HepG2 (cell line): ENCODE data around the gene UNC93A. TPM values are rescaled to one million over a fixed set of nuclear protein-coding genes. Genes with fewer than 3 reads are reported as not detected.

ENCODE experiments used
- CREBL2 ChIP-seq: sonication (generic); formaldehyde crosslinking; IDR thresholded peaks from 2 replicates; pipeline ENCODE4 v1.8.1; 2023; ENCODE audit warnings: missing genetic modification reagents, mild to moderate bottlenecking, borderline replicate concordance
- GPBP1L1 ChIP-seq: sonication (generic); formaldehyde crosslinking; IDR thresholded peaks from 2 replicates; pipeline ENCODE4 v1.5.0; 2020; ENCODE audit warnings: mild to moderate bottlenecking, missing genetic modification reagents
- HNRNPL ChIP-seq: fragments of 200-400 bp; formaldehyde crosslinking; IDR thresholded peaks from 2 replicates; pipeline ENCODE4 v1.6.1; 2017; ENCODE audit warnings: mild to moderate bottlenecking, low read depth, low read length
- MBNL3 ChIP-seq: fragments of 250-450 bp; sonication (Bioruptor Pico); conservative IDR thresholded peaks from 2 replicates; pipeline ENCODE4 v1.8.0; 2022; ENCODE audit warnings: mild to moderate bottlenecking, inconsistent platforms
- NFATC3 ChIP-seq: sonication (generic); formaldehyde crosslinking; IDR thresholded peaks from 2 replicates; pipeline ENCODE4 v1.5.1; 2020; ENCODE audit warnings: mild to moderate bottlenecking, missing genetic modification reagents
- SMAD9 ChIP-seq: sonication (generic); formaldehyde crosslinking; IDR thresholded peaks from 2 replicates; pipeline ENCODE4 v1.5.1; 2020; ENCODE audit warnings: mild to moderate bottlenecking, missing genetic modification reagents
- SP5 ChIP-seq: IDR thresholded peaks from 2 replicates; pipeline ENCODE4 v1.6.1; 2016; ENCODE audit warnings: low read depth, borderline replicate concordance
- THAP8 ChIP-seq: sonication (generic); formaldehyde crosslinking; IDR thresholded peaks from 2 replicates; pipeline ENCODE4 v1.5.1; 2020; ENCODE audit warnings: missing genetic modification reagents, mild to moderate bottlenecking, borderline replicate concordance
- ZC3H13 ChIP-seq: sonication (generic); formaldehyde crosslinking; IDR thresholded peaks from 2 replicates; pipeline ENCODE4 v1.8.1; 2023; ENCODE audit warnings: mild to moderate bottlenecking, missing genetic modification reagents, moderate library complexity
- ZFP37 ChIP-seq: sonication (generic); formaldehyde crosslinking; IDR thresholded peaks from 2 replicates; pipeline ENCODE4 v1.4.0; 2020; ENCODE audit warnings: missing genetic modification reagents, borderline replicate concordance
- ZHX2 ChIP-seq, 2 experiments: sonication (generic) in 1 of 2; formaldehyde crosslinking in 1 of 2; IDR thresholded peaks; 2 replicates each; pipeline versions ENCODE4 v1.6.1 to v1.9.0; 2014 to 2022; ENCODE audit warnings: antibody characterized with exemption in 1 of 2, borderline replicate concordance in 1 of 2, inconsistent platforms in 1 of 2, low read depth in 1 of 2, missing genetic modification reagents in 1 of 2
- ZNF335 ChIP-seq: sonication (generic); formaldehyde crosslinking; IDR thresholded peaks from 2 replicates; pipeline ENCODE4 v1.4.0; 2020; ENCODE audit warnings: missing genetic modification reagents
- ZNF468 ChIP-seq: sonication (generic); formaldehyde crosslinking; IDR thresholded peaks from 2 replicates; pipeline ENCODE4 v1.8.0; 2022; ENCODE audit warnings: mild to moderate bottlenecking, moderate library complexity, missing genetic modification reagents
- ZNF503 ChIP-seq: sonication (generic); formaldehyde crosslinking; IDR thresholded peaks from 2 replicates; pipeline ENCODE4 v1.4.0; 2020; ENCODE audit warnings: missing genetic modification reagents
- ZNF549 ChIP-seq: sonication (generic); formaldehyde crosslinking; IDR thresholded peaks from 2 replicates; pipeline ENCODE4 v1.5.0; 2020; ENCODE audit warnings: missing genetic modification reagents
- ZNF570 ChIP-seq: sonication (generic); formaldehyde crosslinking; IDR thresholded peaks from 2 replicates; pipeline ENCODE4 v1.4.0; 2020; ENCODE audit warnings: mild to moderate bottlenecking, missing genetic modification reagents, borderline replicate concordance
- ZNF879 ChIP-seq: sonication (generic); formaldehyde crosslinking; IDR thresholded peaks from 2 replicates; pipeline ENCODE4 v1.8.1; 2023; ENCODE audit warnings: missing genetic modification reagents
- polyA plus RNA-seq, 8 experiments: library from polyadenylated mRNA; depleted of rRNA in 3 of 8; stranded (reverse) in 7 of 8; unstranded in 1 of 8; fragments of >200 nt; fragmentation: Illumina TruSeq in 4 of 8; extraction: Trizol in 4 of 8; gene quantifications; 2 replicates each; pipeline versions ENCODE4 v1.2.1 to v1.2.3, GENCODE V29; 2011 to 2016; ENCODE audit warnings: low read depth in 4 of 8, missing spikeins in 1 of 8, mixed read lengths in 1 of 8; ENCODE audit not compliant: insufficient read depth in 1 of 8
- total RNA-seq, 5 experiments: library from RNA; depleted of rRNA; stranded (reverse); fragments of >200 nt; fragmentation: Illumina TruSeq; extraction: Trizol; gene quantifications; 2 replicates each; pipeline ENCODE4 v1.2.3, GENCODE V29; 2016; ENCODE audit warnings: low read depth in 1 of 5

The UNC93A gene
- total and polyA plus RNA-seq, 2 of the 13 experiments (the other 11 are each of a cell fraction or from before 2014, with no cell fraction given): 11.0 to 42.7 TPM

- TF ChIP-seq THAP8 (CRISPR knock-in tag) (no peak), ZC3H13 (CRISPR knock-in tag) (no peak), SMAD9 (CRISPR knock-in tag) (no peak; the same call in 1 of the 2 replicates), ZNF879 (CRISPR knock-in tag) (0 out of 2 replicates have a peak, but pooled peaks have one; percentile 41), ZNF335 (CRISPR knock-in tag) (no peak), SP5 (CRISPR knock-in tag) (no peak; the same call in 1 of the 2 replicates), ZHX2 (IDR thresholded peaks at IDR 0.05; ENCODE audit: low read depth) (no peak), ZHX2 (CRISPR knock-in tag; IDR thresholded peaks at IDR 0.05; ENCODE audit: borderline replicate concordance) (no peak), NFATC3 (CRISPR knock-in tag) (no peak), HNRNPL (no peak), ZFP37 (CRISPR knock-in tag) (no peak), MBNL3 (CRISPR knock-in tag) (no peak), GPBP1L1 (CRISPR knock-in tag) (no peak), CREBL2 (CRISPR knock-in tag) (no peak), ZNF468 (CRISPR knock-in tag) (no peak), ZNF570 (CRISPR knock-in tag) (no peak), ZNF549 (no peak), ZNF503 (no peak)
Observed at GRCh38 chr6:167291623-167292300, 647 bp downstream of the UNC93A start (continued).
